ENCODE results near the gene TRPM6.
"Not testable (repeated sequence)": the region's sequence is repeated elsewhere in the genome, so short reads cannot be mapped to it uniquely, and the experiment has no call there.

TRPM6 gene

GRCh38 chr9:74855072-74855471 lies 32.6 kb downstream of the TRPM6 start:
- DNase-seq = no peak

- not testable (repeated sequence) for DNase-seq
Observed at GRCh38 chr9:74853024-74853423, 34.7 kb downstream of the TRPM6 start.

DNA sequence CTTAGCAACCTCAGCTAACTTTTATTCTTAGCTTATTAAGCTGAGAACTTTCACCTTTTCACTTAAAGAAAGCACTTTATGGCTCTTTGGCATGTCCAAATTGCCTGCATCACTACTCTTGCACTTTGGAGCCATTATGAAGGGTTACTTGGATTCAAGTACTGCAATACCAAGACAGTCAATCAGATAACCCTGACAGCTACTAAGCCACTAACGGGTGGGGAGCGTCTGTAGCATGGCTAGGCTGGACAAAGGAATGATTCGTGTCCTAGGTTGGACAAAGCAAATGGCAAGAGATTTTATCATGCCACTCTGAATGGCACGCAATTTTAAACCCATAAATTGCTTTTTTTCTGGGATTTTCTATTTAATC lies 39.6 kb downstream of the TRPM6 start:
- no peak for DNase-seq

DNA sequence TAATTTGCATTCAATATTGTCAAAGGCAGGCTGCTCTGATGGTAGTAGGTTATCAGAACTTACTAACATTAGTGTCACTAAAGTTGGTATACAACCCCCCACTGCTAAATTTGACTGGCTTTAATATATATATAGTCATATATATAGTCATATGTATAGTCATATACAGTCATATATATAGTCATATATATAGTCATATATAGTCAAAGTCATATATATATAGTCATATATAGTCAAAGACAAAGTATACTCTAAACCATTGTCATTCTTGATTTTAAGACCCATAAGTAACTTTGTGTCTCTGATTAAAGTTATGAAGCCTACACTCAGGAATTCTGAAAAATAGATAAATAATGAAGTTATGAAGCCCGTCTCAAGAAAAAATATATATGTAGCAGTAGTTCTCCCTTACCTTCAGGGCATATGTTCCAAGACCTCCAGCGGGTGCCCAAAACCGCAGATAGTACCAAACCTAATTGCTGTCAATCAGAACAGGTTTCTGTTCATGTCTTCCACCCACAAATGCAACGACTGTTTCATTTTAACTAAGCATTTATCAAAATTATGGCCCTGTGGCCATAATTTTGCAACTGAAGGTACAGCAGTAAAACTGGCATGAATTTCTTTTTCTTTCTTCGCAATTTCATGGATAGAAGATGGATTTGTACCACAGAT lies 40.1 kb downstream of the TRPM6 start:
- no peak for DNase-seq

GRCh38 chr9:74846766-74847165 lies 41.0 kb downstream of the TRPM6 start:
- no peak for DNase-seq

DNA sequence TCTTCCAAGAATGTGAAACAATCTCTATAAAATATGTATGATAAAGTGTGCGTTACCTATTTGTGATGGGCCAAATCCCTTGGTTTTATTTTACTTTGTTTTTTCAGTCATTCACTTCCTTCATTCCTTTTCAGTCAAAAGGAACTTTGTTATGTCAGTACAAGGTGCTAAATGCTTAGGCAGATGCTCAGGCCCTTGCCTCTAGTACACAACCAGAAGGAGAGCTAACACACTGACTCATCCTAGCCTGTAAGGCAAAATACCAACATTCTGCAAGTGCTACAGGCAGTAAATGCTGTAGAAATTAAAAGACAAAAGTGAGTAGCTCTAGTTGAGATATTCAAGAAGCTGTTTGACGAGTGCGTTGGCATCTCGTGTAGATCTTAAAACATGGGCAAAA lies 49.4 kb downstream of the TRPM6 start:
- DNase-seq = no peak

GRCh38 chr9:74824654-74825053 lies 63.1 kb downstream of the TRPM6 start:
- no peak for DNase-seq

DNA sequence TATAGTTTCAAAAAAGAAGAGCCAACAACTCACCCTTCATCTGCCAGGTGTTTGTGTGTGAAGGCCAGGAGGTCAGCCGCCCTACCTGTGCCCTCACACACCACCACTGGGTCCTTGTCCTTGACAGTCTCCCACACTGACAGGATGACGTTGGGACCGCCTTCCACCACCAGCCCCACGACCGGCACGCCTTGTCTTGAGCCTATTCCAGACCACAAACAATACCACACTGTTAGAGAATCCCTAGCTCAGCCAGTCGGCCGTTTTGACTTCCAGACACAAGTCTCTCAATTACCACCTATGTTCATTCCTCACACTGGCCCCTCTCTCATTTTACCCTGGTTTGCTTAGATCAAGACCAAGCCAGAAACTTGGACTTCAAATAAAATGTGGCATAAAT lies 66.1 kb downstream of the TRPM6 start:
- DNase-seq = no peak

- DNase-seq = no peak
Observed at GRCh38 chr9:74817816-74818215, 69.9 kb downstream of the TRPM6 start.

- no peak for DNase-seq
Observed at GRCh38 chr9:74817281-74817810, 70.4 kb downstream of the TRPM6 start.

- no peak for DNase-seq
Observed at GRCh38 chr9:74810200-74810599, 77.5 kb downstream of the TRPM6 start.

DNA sequence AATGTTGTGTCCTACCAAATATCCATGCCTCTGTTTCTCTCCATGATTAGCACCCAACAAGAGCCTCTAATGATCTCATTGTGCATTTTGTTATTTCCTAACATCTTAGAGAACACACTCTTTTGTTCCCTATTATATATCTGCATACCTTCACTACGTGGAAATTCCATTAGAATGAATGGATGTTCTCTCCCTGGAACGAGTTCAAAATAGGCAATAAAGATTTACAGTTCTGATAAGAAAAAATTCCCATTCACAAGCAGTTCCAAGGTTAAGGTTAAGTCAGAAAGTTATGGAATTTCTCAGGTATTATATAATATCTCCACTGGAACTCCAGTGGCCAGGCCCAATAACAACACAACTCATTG lies 83.7 kb downstream of the TRPM6 start:
- no peak for DNase-seq

- DNase-seq = no peak
Observed at GRCh38 chr9:74803376-74804017, 84.2 kb downstream of the TRPM6 start.

GRCh38 chr9:74800226-74800625 lies 87.5 kb downstream of the TRPM6 start:
- DNase-seq = no peak

DNA sequence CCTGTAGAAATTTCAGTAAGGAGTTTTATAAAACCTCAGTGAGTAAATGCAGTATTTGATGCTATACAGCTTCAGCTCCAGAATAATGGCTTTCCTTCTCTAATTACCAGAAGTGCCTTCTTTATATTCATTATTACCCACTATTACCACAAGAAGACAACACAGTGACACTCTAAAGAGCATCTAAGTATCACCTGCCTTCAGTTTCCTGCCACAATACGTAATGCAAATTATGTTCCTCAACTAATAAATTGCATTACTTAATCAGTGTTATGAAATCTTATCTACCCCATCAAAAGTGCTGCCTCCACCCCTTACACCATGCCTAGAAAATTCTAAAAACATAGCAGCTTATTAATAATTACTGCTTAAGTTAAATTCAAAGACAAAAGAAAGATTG lies 91.9 kb downstream of the TRPM6 start:
- no peak for DNase-seq

DNA sequence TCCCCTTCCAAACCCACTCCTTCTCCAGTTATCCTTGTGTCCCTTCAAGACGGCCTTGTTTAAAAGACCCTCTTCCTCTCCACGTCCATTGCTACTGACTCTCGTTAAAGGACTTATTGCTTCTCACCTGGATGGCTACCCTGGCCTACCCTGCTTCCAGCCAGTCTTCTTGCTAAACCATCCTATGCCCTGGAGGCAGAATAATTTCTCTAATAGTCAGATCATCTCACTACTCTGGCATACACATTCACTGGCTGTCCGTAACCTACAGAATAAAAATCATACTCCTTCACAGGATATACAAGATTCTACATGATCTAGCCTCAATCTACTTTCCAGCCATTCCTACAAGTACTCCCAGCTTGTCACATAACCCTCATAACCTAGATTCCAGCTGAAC lies 92.6 kb downstream of the TRPM6 start:
- no peak for DNase-seq

DNA sequence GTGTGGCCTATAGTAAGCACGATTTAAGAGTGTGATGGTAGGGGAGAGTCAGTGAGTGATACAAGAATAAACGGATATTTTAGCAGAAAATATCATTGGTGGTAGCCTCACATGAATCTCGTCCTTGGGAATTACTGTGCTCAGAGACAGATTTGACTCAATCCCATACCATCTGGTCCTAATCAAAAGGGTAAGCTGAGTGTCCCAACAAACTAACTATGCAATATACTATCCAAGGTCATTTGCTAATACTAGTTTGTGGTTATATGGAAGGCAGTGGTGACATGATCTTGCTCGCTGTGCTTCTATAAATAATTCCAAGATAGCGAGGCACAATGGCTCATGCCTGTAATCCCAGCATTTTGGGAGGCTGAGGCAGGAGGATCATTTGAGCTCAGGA lies 103.2 kb downstream of the TRPM6 start:
- no peak for DNase-seq

DNA sequence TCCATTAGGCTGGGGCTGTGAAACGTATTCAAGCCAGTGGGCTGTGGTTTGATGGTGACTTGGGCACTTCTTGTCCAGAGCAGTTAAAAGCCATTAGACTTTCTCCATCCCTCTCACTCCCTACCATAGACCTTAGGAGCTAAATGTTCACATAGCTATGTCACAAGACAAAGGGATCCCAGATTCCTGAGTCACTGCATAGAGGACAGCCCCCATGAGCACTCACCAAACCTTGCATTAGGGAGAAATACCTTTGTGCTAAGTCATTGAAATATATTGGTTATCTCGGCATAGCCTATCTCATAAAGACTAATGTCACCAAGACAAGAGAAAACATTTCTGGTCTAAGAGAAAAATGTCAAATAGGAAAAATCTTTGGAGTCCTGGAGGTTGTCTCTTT lies 104.3 kb downstream of the TRPM6 start:
- no peak for DNase-seq

- DNase-seq = no peak
Observed at GRCh38 chr9:74777136-74777879, 110.4 kb downstream of the TRPM6 start.

- DNase-seq = no peak
Observed at GRCh38 chr9:74775396-74775795, 112.3 kb downstream of the TRPM6 start.

DNA sequence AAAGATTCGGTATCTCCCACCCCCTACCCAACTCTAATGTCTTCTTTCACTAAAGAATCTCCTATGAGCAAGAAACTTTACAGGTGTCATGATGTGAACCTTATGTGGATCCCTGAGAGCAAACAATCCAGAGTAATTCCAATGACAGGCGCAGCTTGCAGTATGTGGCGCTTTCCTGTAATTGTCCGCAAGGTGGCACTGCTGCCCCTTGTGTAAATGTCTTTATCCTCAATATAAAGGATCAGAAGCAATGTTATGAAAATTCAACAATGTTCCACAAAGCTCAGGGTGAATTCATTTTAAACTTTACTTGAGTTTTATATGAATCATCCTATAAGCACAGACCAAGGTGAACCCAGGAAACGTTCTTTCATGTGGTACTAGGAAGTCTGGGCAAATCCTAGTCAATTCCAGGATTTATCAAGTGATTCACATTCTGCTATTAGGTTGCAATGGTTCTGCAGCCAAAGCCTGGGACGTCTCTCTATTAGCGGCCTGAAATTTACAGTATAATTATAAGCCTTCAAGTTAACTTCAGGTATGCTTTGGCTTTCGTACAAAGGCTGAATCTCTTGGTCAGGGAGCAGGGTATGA lies 113.7 kb downstream of the TRPM6 start:
- DNase-seq = no peak

- DNase-seq = no peak
Observed at GRCh38 chr9:74772121-74772520, 115.6 kb downstream of the TRPM6 start.

- DNase-seq = no peak
Observed at GRCh38 chr9:74771672-74772071, 116.0 kb downstream of the TRPM6 start.

GRCh38 chr9:74771262-74771585 lies 116.5 kb downstream of the TRPM6 start:
- DNase-seq = no peak
